Transverse colon (tissue), 4 donors: Measurements from ENCODE around the gene GNAT1. TPM values are rescaled to one million over a fixed set of nuclear protein-coding genes. Genes with fewer than 3 reads are reported as not detected.

Experiments used
- DNase-seq: peaks from one replicate; pipeline ENCODE4 v3.0.0-alpha.2; 2019
- H3K27ac ChIP-seq, 4 donors: fragments of 200-600 bp; sonication (generic); 2 replicates each; pipeline ENCODE4 v1.5.1; 2016 to 2018; ENCODE audit warnings: inconsistent platforms in 4 of 4
- H3K27me3 ChIP-seq: fragments of 200-600 bp; sonication (generic); 2 replicates; pipeline ENCODE4 v1.5.1; 2017; ENCODE audit warnings: inconsistent platforms
- H3K36me3 ChIP-seq, 4 donors: fragments of 200-600 bp; sonication (generic); 2 replicates each; pipeline ENCODE4 v1.5.1; 2017 to 2019; ENCODE audit warnings: inconsistent platforms in 4 of 4
- H3K4me1 ChIP-seq, 4 donors: fragments of 200-600 bp; sonication (generic); 2 replicates each; pipeline ENCODE4 v1.5.1; 2017 to 2020; ENCODE audit warnings: inconsistent platforms in 4 of 4
- H3K4me3 ChIP-seq, 4 donors: fragments of 200-600 bp; sonication (generic); 1 replicate in 1 of 4; 2 replicates in 3 of 4; pipeline versions ENCODE4 v1.5.1 to v1.6.1; 2017 to 2019; ENCODE audit warnings: inconsistent platforms in 4 of 4
- H3K9me3 ChIP-seq, 2 donors: fragments of 200-600 bp; sonication (generic); 2 replicates each; pipeline ENCODE4 v1.5.1; 2017 to 2019; ENCODE audit warnings: inconsistent platforms in 2 of 2
- EP300 ChIP-seq: sonication (generic); formaldehyde crosslinking; IDR thresholded peaks from one replicate; pipeline ENCODE4 v1.6.1; 2017; ENCODE audit warnings: antibody characterized with exemption, low read depth
- POLR2A ChIP-seq: fragments of 450-650 bp; IDR thresholded peaks from one replicate; pipeline ENCODE4 v1.6.1; 2016; ENCODE audit warnings: antibody characterized with exemption, mild to moderate bottlenecking, moderate library complexity
- POLR2AphosphoS5 ChIP-seq, 3 donors: sonication (generic); formaldehyde crosslinking; IDR thresholded peaks; one replicate each; pipeline ENCODE4 v1.6.1; 2016; ENCODE audit warnings: antibody characterized with exemption in 3 of 3
- WGBS, 2 donors: methylation state at CpG; one replicate each; pipeline ENCODE4 v1.1.5; 2018; ENCODE audit warnings: low coverage in 1 of 2; 5-methylcytosine and 5-hydroxymethylcytosine counted together
- in situ Hi-C, 4 donors: fragments of 200-750 bp; cut with MboI; loops; one replicate each; pipeline versions ENCODE4 v1.15.0 to v1.15.1; 2017; ENCODE audit warnings: low sequenced_read_pairs in 3 of 4, low pct_ligation_motif_present in 1 of 4, low pct_unique_long_range_greater_than_20kb in 1 of 4
- intact Hi-C: fragments of 100-400 bp; cut with DNase I; formaldehyde crosslinking; loops from one replicate; pipeline ENCODE4 v1.15.1; 2023; ENCODE audit warnings: low total_unique reads
- total RNA-seq, 4 donors: library from RNA; depleted of rRNA; stranded (reverse); fragments of >200 nt; gene quantifications; one replicate each; pipeline ENCODE4 v1.1.0, GENCODE V29; 2016
- TF ChIP-seq, protein P1 (sequence below), 5 experiments: fragments of 200-600 bp in 3 of 5; fragments of 450-650 bp in 2 of 5; sonication (generic) in 3 of 5; IDR thresholded peaks; 1 replicate in 2 of 5; 2 replicates in 3 of 5; pipeline ENCODE4 v1.5.1; 2016 to 2017; ENCODE audit warnings: antibody characterized with exemption in 5 of 5, inconsistent platforms in 3 of 5, mild to moderate bottlenecking in 2 of 5, moderate library complexity in 1 of 5

The GNAT1 gene
- total RNA-seq, 4 donors from 2014 or later, result not detected

DNA sequence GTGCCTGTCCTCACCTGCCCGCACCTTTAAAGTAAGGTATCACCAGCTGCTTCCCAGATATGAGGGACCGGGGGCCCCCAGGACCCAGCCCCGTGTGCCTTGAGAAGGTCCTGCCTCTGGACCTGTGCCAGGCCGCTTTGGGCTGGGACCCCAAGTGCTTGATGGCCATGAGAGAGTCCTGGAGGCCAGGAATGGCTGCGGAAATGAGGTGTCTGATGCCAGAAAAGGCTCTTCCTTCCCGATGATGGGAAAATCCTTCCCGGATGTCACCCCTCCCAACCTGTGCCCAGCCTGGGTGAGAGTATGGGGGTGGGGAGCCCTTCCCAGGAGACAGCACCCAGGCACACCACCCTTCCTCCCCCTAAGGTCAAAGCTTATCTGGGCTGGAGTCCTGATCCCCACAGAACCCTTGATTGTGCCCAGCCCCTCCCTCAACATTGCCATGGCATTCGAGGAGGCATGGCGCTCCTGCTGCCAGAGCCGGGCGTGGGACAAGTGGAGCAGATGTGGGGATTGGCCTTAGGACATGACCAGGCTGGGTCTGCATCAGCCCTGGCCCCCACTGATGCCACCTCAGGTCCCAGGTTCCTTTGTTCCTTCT lies 22.1 kb upstream of the GNAT1 start:
- TF ChIP-seq POLR2AphosphoS5 (IDR thresholded peaks at IDR 0.05) (no peak), EP300 (no peak), POLR2A (no peak)
- TF ChIP-seq, protein P1, sequence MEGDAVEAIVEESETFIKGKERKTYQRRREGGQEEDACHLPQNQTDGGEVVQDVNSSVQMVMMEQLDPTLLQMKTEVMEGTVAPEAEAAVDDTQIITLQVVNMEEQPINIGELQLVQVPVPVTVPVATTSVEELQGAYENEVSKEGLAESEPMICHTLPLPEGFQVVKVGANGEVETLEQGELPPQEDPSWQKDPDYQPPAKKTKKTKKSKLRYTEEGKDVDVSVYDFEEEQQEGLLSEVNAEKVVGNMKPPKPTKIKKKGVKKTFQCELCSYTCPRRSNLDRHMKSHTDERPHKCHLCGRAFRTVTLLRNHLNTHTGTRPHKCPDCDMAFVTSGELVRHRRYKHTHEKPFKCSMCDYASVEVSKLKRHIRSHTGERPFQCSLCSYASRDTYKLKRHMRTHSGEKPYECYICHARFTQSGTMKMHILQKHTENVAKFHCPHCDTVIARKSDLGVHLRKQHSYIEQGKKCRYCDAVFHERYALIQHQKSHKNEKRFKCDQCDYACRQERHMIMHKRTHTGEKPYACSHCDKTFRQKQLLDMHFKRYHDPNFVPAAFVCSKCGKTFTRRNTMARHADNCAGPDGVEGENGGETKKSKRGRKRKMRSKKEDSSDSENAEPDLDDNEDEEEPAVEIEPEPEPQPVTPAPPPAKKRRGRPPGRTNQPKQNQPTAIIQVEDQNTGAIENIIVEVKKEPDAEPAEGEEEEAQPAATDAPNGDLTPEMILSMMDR (IDR thresholded peaks at IDR 0.05), result no peak
- H3K27ac ChIP-seq, result peak overlapping the region in 3 of 4 donors; percentile 0 to 32 (median 28)
- H3K36me3 ChIP-seq, result no peaks in the 10 kb centered on the region
- no peak for DNase-seq
- peaks cover 41 to 76% (median 51%) of the 10 kb centered on the region in 4 donors for H3K4me1 ChIP-seq
- no peaks in the 10 kb centered on the region for H3K27me3 ChIP-seq
- 58 to 65% methylated on average over 5 to 9 of the region's 11 CpGs for WGBS, 2 donors
- H3K4me3 ChIP-seq, result no peak overlapping the region
- intact Hi-C loops (no loop called here), in situ Hi-C loops (no loop called here)
- no peaks in the 10 kb centered on the region for H3K9me3 ChIP-seq

DNA sequence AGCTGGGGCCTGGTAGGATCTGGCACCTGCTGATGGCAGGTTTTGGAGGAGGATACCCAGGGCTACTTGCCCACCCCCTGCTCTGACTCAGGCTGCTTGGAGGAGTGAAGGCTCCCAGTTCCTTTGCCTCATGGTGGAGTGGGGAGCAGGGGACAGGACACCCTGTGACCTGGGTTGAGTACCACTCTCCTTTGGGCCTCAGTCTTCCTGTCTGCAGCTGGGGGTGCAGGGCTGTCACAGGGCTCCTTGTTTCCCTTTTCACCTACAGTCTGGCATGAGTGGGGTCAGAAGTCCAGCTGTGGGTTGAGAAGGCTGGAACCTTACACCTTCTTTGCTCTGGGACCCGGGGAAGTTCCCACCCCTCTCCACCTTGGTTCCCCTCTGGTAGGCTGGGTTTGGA lies 21.6 kb upstream of the GNAT1 start:
- in situ Hi-C loops, result no loop called here
- DNase-seq, result no peak
- no peak for TF ChIP-seq POLR2AphosphoS5 (IDR thresholded peaks at IDR 0.05)
- WGBS, 2 donors, result 83% methylated on average over 1 of the region's 1 CpG; no CpG with 5 or more reads in 1 of the 2 donors
- intact Hi-C loops, result no loop called here
- H3K4me1 ChIP-seq, result peaks cover 35 to 70% (median 47%) of the 10 kb centered on the region in 4 donors
- H3K9me3 ChIP-seq, result no peaks in the 10 kb centered on the region
- no peaks in the 10 kb centered on the region for H3K27me3 ChIP-seq
- H3K36me3 ChIP-seq, result no peaks in the 10 kb centered on the region
- H3K4me3 ChIP-seq, result no peak overlapping the region
- H3K27ac ChIP-seq, result peak overlapping the region in 3 of 4 donors; percentile 18 to 32 (median 28)

DNA sequence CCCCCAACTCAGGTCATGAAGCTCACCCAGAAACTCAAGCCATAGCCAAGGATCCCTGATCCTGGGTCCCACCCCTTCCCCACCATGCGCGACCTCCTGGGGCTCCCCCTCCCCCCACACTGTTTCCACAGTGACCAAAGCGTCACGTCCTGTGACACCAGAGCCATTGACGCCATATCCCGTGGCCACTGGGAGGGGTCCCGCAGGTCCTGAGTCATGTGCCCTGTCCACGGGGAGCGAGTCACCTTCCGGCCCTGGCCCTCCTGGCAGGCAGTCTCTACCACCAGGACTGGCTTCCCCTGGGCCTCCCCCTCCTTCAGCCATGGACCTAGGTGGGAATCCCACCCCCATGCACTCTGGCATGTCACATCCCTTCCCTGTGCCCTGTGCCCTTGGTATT lies 20.7 kb upstream of the GNAT1 start:
- no peaks in the 10 kb centered on the region for H3K27me3 ChIP-seq
- peaks cover 28 to 62% (median 40%) of the 10 kb centered on the region in 4 donors for H3K4me1 ChIP-seq
- no peaks in the 10 kb centered on the region for H3K9me3 ChIP-seq
- in situ Hi-C loops, result no loop called here
- no peak for DNase-seq
- no peak for TF ChIP-seq POLR2AphosphoS5 (IDR thresholded peaks at IDR 0.05)
- TF ChIP-seq EP300, result no peak
- no peak for TF ChIP-seq POLR2A
- TF ChIP-seq, protein P1 (IDR thresholded peaks at IDR 0.05), result no peak
- no peak overlapping the region for H3K4me3 ChIP-seq
- intact Hi-C loops, result no loop called here
- WGBS, 2 donors, result 71% methylated on average over 10 of the region's 10 CpGs; no CpG with 5 or more reads in 1 of the 2 donors
- peak overlapping the region; percentile 0 to 55 (median 35) for H3K27ac ChIP-seq
- H3K36me3 ChIP-seq, result no peaks in the 10 kb centered on the region

DNA sequence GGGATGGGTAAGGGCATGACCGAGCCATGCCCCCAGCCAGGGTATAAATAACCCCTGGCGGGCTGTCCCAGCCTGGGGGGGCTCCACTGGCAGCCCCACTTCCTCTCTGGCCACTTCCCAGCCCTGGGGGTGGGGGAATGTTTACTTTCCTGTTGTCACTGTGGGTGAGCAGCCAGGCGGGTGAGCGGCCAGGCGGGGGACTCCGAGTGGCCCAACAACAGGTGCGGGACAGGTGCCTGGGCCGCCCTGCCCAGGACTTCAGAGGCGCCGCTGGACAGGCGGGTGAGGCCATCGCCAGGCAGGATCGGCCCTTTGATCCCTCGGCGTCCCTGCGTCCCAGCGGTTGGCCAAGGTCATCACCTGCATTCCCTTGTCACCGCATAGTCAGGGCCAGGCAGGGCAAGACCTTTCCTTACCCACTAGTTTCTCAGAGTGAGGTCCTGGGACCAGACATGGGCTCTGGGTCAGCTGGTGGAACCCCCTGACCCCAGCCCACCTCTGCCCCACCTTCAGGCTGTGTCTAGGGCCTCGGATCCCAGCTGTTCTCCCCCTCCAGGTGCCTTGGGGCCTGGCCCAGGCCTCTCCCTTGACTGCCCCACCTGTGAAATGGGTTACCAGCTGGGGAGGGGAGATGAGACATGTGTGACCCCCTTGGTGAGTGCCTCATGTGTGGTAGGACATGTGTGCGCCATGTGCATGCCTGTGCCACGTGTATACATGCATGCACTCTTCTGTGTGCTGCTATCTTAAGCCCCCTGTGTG lies 19.7 kb upstream of the GNAT1 start:
- 65% methylated on average over 16 of the region's 21 CpGs; no CpG with 5 or more reads in 1 of the 2 donors for WGBS, 2 donors
- in situ Hi-C loops, result no loop called here
- DNase-seq, result peak; percentile 60
- TF ChIP-seq, protein P1 (IDR thresholded peaks at IDR 0.05), result no peak
- no peak for TF ChIP-seq POLR2A
- TF ChIP-seq EP300, result no peak
- TF ChIP-seq POLR2AphosphoS5 (IDR thresholded peaks at IDR 0.05), result peak; percentile 32 to 69 (median 46)
- Histone ChIP-seq H3K4me3 (no peak overlapping the region), H3K9me3 (no peaks in the 10 kb centered on the region), H3K27me3 (no peaks in the 10 kb centered on the region), H3K27ac (peak overlapping the region in 3 of 4 donors; percentile 38 to 55 (median 48)), H3K36me3 (no peaks in the 10 kb centered on the region), H3K4me1 (peaks cover 18 to 52% (median 30%) of the 10 kb centered on the region in 4 donors)
- intact Hi-C loops, result no loop called here
